Trophoblast cell (in vitro differentiated cells and primary cell): ENCODE data around the gene ETFA. TPM values are rescaled to one million over a fixed set of nuclear protein-coding genes. Genes with fewer than 3 reads are reported as not detected.

Source experiments
- DNase-seq, 2 donors: peaks; one replicate each; pipeline ENCODE4 v3.0.0-alpha.2; 2016
- H2AFZ ChIP-seq: 2 replicates; pipeline ENCODE4 v1.6.1; 2013; ENCODE audit warnings: low read length, moderate library complexity, mild to moderate bottlenecking; ENCODE audit not compliant: insufficient read depth, poor library complexity
- H2AK5ac ChIP-seq: 2 replicates; pipeline ENCODE4 v1.6.1; 2013; ENCODE audit warnings: mild to moderate bottlenecking, low read length
- H2BK120ac ChIP-seq: 2 replicates; pipeline ENCODE4 v1.6.1; 2013; ENCODE audit warnings: low read length, mild to moderate bottlenecking, moderate library complexity; ENCODE audit not compliant: insufficient read depth, poor library complexity
- H2BK12ac ChIP-seq: 2 replicates; pipeline ENCODE4 v1.6.1; 2013; ENCODE audit warnings: mild to moderate bottlenecking, low read length, moderate library complexity
- H2BK5ac ChIP-seq: 2 replicates; pipeline ENCODE4 v1.6.1; 2013; ENCODE audit warnings: low read length, low read depth, moderate library complexity, mild to moderate bottlenecking; ENCODE audit not compliant: poor library complexity
- H3K14ac ChIP-seq: 2 replicates; pipeline ENCODE4 v1.6.1; 2013; ENCODE audit warnings: mild to moderate bottlenecking, low read length
- H3K18ac ChIP-seq: 2 replicates; pipeline ENCODE4 v1.6.1; 2013; ENCODE audit warnings: mild to moderate bottlenecking, low read length
- H3K23ac ChIP-seq: 2 replicates; pipeline ENCODE4 v1.6.1; 2013; ENCODE audit warnings: low read length
- H3K27ac ChIP-seq: 2 replicates; pipeline ENCODE4 v1.5.1; 2013; ENCODE audit warnings: low read depth, mild to moderate bottlenecking, inconsistent platforms, low read length, moderate library complexity
- H3K27me3 ChIP-seq: 2 replicates; pipeline ENCODE4 v1.6.1; 2013; ENCODE audit warnings: inconsistent platforms, mild to moderate bottlenecking, low read length, moderate library complexity; ENCODE audit not compliant: insufficient read depth
- H3K36me3 ChIP-seq, 2 experiments: 1 replicate in 1 of 2; 2 replicates in 1 of 2; pipeline ENCODE4 v1.6.1; 2013; ENCODE audit warnings: low read length in 2 of 2, mild to moderate bottlenecking in 2 of 2, moderate library complexity in 1 of 2; ENCODE audit not compliant: insufficient read depth in 2 of 2, control insufficient read depth in 1 of 2
- H3K4ac ChIP-seq: 2 replicates; pipeline ENCODE4 v1.6.1; 2013; ENCODE audit warnings: low read depth, mild to moderate bottlenecking, low read length, moderate library complexity
- H3K4me1 ChIP-seq, 2 experiments: 1 replicate in 1 of 2; 2 replicates in 1 of 2; pipeline ENCODE4 v1.6.1; 2013; ENCODE audit warnings: low read length in 2 of 2, mild to moderate bottlenecking in 2 of 2, moderate library complexity in 1 of 2; ENCODE audit not compliant: insufficient read depth in 2 of 2, control insufficient read depth in 1 of 2
- H3K4me2 ChIP-seq: 2 replicates; pipeline ENCODE4 v1.6.1; 2013; ENCODE audit warnings: inconsistent platforms, mild to moderate bottlenecking, low read length, moderate library complexity
- H3K4me3 ChIP-seq: 2 replicates; pipeline ENCODE4 v1.5.1; 2013; ENCODE audit warnings: mild to moderate bottlenecking, low read depth, low read length, inconsistent platforms
- H3K79me1 ChIP-seq: one replicate; pipeline ENCODE4 v1.6.1; 2013; ENCODE audit warnings: low read length
- H3K79me2 ChIP-seq: 2 replicates; pipeline ENCODE4 v1.6.1; 2013; ENCODE audit warnings: low read length, mild to moderate bottlenecking; ENCODE audit not compliant: control insufficient read depth, insufficient read depth, poor library complexity
- H3K9ac ChIP-seq: 2 replicates; pipeline ENCODE4 v1.6.1; 2013; ENCODE audit warnings: mild to moderate bottlenecking, low read length
- H3K9me3 ChIP-seq: 2 replicates; pipeline ENCODE4 v1.6.1; 2013; ENCODE audit warnings: low read depth, mild to moderate bottlenecking, control low read depth, inconsistent platforms, low read length; ENCODE audit not compliant: insufficient read depth
- H4K12ac ChIP-seq: 2 replicates; pipeline ENCODE4 v1.6.1; 2013; ENCODE audit warnings: low read depth, mild to moderate bottlenecking, low read length, moderate library complexity
- H4K8ac ChIP-seq: 2 replicates; pipeline ENCODE4 v1.6.1; 2013; ENCODE audit warnings: low read depth, mild to moderate bottlenecking, low read length, moderate library complexity
- H4K91ac ChIP-seq: one replicate; pipeline ENCODE4 v1.6.1; 2013; ENCODE audit warnings: low read depth, mild to moderate bottlenecking, low read length, moderate library complexity
- WGBS: extraction: QIAGEN DNeasy Blood & Tissue Kit; methylation state at CpG from one replicate; pipeline ENCODE4 v1.1.7; 2013; ENCODE audit warnings: missing lambda C conversion rate; ENCODE audit not compliant: insufficient read length, insufficient coverage; ENCODE audit errors: extremely low coverage; 5-methylcytosine and 5-hydroxymethylcytosine counted together
- polyA plus RNA-seq: library from polyadenylated mRNA; stranded (reverse); fragments of 200-250 nt; gene quantifications from 2 replicates; pipeline ENCODE4 v1.2.3, GENCODE V29; 2013

Gene ETFA
- 82.1 and 86.6 TPM in 2 replicates for polyA plus RNA-seq

GRCh38 chr15:76311100-76311953, at the start of gene ETFA:
TSS of gene ETFA (minus strand) at chr15:76311469. CDS start at chr15:76311388, 81 bp downstream.
- no peaks in the 10 kb centered on the region for H3K36me3 ChIP-seq
- peak within 1 kb of the TSS; percentile 91 for H4K8ac ChIP-seq
- peak within 1 kb of the TSS; percentile 87 for H3K9ac ChIP-seq
- peak within 1 kb of the TSS; percentile 67 for H3K4ac ChIP-seq
- H3K79me2 ChIP-seq, result peaks cover 7% of the 10 kb centered on the region
- H3K23ac ChIP-seq, result no peak within 1 kb of the TSS
- peak within 1 kb of the TSS; percentile 91 for H2BK120ac ChIP-seq
- H3K18ac ChIP-seq, result peak within 1 kb of the TSS; percentile 76
- peak within 1 kb of the TSS; percentile 76 for H4K12ac ChIP-seq
- peak within 1 kb of the TSS; percentile 76 for H4K91ac ChIP-seq
- peak within 1 kb of the TSS; percentile 87 for H2BK5ac ChIP-seq
- peak within 1 kb of the TSS; percentile 4 for H2AK5ac ChIP-seq
- peak within 1 kb of the TSS; percentile 72 for H3K4me2 ChIP-seq
- H3K9me3 ChIP-seq, result no peaks in the 10 kb centered on the region
- H2AFZ ChIP-seq, result peak within 1 kb of the TSS; percentile 59
- peaks cover 9 to 19% of the 10 kb centered on the region in 2 experiments for H3K4me1 ChIP-seq
- peak within 1 kb of the TSS; percentile 82 for H3K4me3 ChIP-seq
- no CpG with 5 or more reads among the region's 60 CpGs for WGBS
- peak within 1 kb of the TSS; percentile 66 for H2BK12ac ChIP-seq
- H3K27me3 ChIP-seq, result no peaks in the 10 kb centered on the region
- peak within 1 kb of the TSS; percentile 93 for H3K27ac ChIP-seq
- H3K79me1 ChIP-seq, result peaks cover 20% of the 10 kb centered on the region
- peak within 1 kb of the TSS; percentile 79 for H3K14ac ChIP-seq
- peak; percentile 98 to 99 for DNase-seq

- H2AFZ ChIP-seq, result no peak overlapping the region
- no peak overlapping the region for H3K18ac ChIP-seq
- H3K4me1 ChIP-seq, result no peaks in the 10 kb centered on the region
- no peak overlapping the region for H3K4me2 ChIP-seq
- H4K12ac ChIP-seq, result no peak overlapping the region
- H3K36me3 ChIP-seq, result no peaks in the 10 kb centered on the region
- H4K8ac ChIP-seq, result no peak overlapping the region
- no peak overlapping the region for H3K27ac ChIP-seq
- no peak overlapping the region for H3K9ac ChIP-seq
- H3K27me3 ChIP-seq, result no peaks in the 10 kb centered on the region
- no peak overlapping the region for H2BK12ac ChIP-seq
- H3K4ac ChIP-seq, result no peak overlapping the region
- no peaks in the 10 kb centered on the region for H3K79me2 ChIP-seq
- no peak overlapping the region for H3K14ac ChIP-seq
- no peak for DNase-seq
- H2BK120ac ChIP-seq, result no peak overlapping the region
- H3K79me1 ChIP-seq, result no peaks in the 10 kb centered on the region
- H4K91ac ChIP-seq, result no peak overlapping the region
- H2AK5ac ChIP-seq, result no peak overlapping the region
- peaks cover 2% of the 10 kb centered on the region for H3K9me3 ChIP-seq
- no peak overlapping the region for H2BK5ac ChIP-seq
- H3K4me3 ChIP-seq, result no peak overlapping the region
- no peak overlapping the region for H3K23ac ChIP-seq
- WGBS, result no CpG with 5 or more reads among the region's 3 CpGs
These were observed 49.1 kb upstream of the ETFA start for GRCh38 chr15:76360416-76360815.

GRCh38 chr15:76359152-76359551, 47.9 kb upstream of the ETFA start:
- no peaks in the 10 kb centered on the region for H3K79me1 ChIP-seq
- no peak overlapping the region for H3K14ac ChIP-seq
- no peaks in the 10 kb centered on the region for H3K27me3 ChIP-seq
- H2BK120ac ChIP-seq, result no peak overlapping the region
- no peak overlapping the region for H4K91ac ChIP-seq
- no peaks in the 10 kb centered on the region for H3K36me3 ChIP-seq
- no peak overlapping the region for H3K4me3 ChIP-seq
- no peak overlapping the region for H3K18ac ChIP-seq
- H4K8ac ChIP-seq, result no peak overlapping the region
- no peak overlapping the region for H4K12ac ChIP-seq
- no peaks in the 10 kb centered on the region for H3K9me3 ChIP-seq
- H2AK5ac ChIP-seq, result no peak overlapping the region
- no peak overlapping the region for H2BK5ac ChIP-seq
- H2BK12ac ChIP-seq, result no peak overlapping the region
- no CpG with 5 or more reads among the region's 3 CpGs for WGBS
- H3K79me2 ChIP-seq, result no peaks in the 10 kb centered on the region
- no peak overlapping the region for H3K4me2 ChIP-seq
- no peak overlapping the region for H2AFZ ChIP-seq
- H3K4ac ChIP-seq, result no peak overlapping the region
- H3K9ac ChIP-seq, result no peak overlapping the region
- no peaks in the 10 kb centered on the region for H3K4me1 ChIP-seq
- no peak for DNase-seq
- no peak overlapping the region for H3K27ac ChIP-seq
- H3K23ac ChIP-seq, result no peak overlapping the region

GRCh38 chr15:76358453-76358852, 47.2 kb upstream of the ETFA start:
- H4K91ac ChIP-seq, result no peak overlapping the region
- H4K12ac ChIP-seq, result no peak overlapping the region
- H2BK12ac ChIP-seq, result no peak overlapping the region
- no peak overlapping the region for H3K9ac ChIP-seq
- H2AFZ ChIP-seq, result no peak overlapping the region
- no peaks in the 10 kb centered on the region for H3K36me3 ChIP-seq
- H3K27ac ChIP-seq, result no peak overlapping the region
- H3K4ac ChIP-seq, result no peak overlapping the region
- no peak overlapping the region for H2AK5ac ChIP-seq
- no peak overlapping the region for H2BK5ac ChIP-seq
- no peak overlapping the region for H3K23ac ChIP-seq
- H4K8ac ChIP-seq, result no peak overlapping the region
- no peak overlapping the region for H3K18ac ChIP-seq
- H3K79me2 ChIP-seq, result no peaks in the 10 kb centered on the region
- H3K9me3 ChIP-seq, result no peaks in the 10 kb centered on the region
- H3K4me1 ChIP-seq, result no peaks in the 10 kb centered on the region
- WGBS, result no CpG with 5 or more reads among the region's 3 CpGs
- no peak overlapping the region for H3K4me2 ChIP-seq
- no peak overlapping the region for H3K4me3 ChIP-seq
- no peaks in the 10 kb centered on the region for H3K27me3 ChIP-seq
- DNase-seq, result no peak
- H2BK120ac ChIP-seq, result no peak overlapping the region
- H3K14ac ChIP-seq, result no peak overlapping the region
- H3K79me1 ChIP-seq, result no peaks in the 10 kb centered on the region
